Esophagus mucosa (tissue), 1 donor: ENCODE data around the gene MGMT. TPM values are rescaled to one million over a fixed set of nuclear protein-coding genes. Genes with fewer than 3 reads are reported as not detected.

ENCODE experiments used
- ATAC-seq: fragments of 200-7000 bp; cut with Tn5 transposase; one replicate; pipeline ENCODE4 v1.9.1; 2020
- total RNA-seq: library from RNA; stranded (reverse); gene quantifications from one replicate; pipeline ENCODE4 v1.2.4, GENCODE V29; 2023
- donor health status: DM: yes; HTN: yes; CAD: no.

Gene MGMT
- total RNA-seq, 1 donor from 2014 or later = 16.5 TPM

DNA sequence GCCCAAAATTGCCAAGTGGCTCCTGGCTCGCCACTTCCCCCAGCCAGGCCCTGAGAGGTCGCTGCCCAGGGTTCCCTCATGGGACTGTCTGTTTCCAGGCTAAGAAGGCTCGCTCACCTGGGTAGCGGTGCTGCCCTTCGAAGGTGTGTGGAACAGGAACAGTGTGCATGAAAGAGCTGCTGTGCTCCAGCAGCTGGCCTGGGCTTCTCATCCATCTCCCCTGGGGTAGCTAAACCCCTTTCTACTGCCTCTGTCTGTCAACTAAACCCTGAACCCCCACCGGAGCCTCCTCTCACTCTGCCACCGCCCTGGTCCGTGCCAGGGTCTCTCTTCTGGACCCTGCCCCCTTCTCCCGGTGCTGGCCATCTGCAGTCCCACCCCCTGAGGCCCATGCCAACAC is 344.2 kb downstream of the MGMT start:
- no peak for ATAC-seq

- ATAC-seq = no peak
Measured at GRCh38 chr10:129812398-129812797, 345.4 kb downstream of the MGMT start.

DNA sequence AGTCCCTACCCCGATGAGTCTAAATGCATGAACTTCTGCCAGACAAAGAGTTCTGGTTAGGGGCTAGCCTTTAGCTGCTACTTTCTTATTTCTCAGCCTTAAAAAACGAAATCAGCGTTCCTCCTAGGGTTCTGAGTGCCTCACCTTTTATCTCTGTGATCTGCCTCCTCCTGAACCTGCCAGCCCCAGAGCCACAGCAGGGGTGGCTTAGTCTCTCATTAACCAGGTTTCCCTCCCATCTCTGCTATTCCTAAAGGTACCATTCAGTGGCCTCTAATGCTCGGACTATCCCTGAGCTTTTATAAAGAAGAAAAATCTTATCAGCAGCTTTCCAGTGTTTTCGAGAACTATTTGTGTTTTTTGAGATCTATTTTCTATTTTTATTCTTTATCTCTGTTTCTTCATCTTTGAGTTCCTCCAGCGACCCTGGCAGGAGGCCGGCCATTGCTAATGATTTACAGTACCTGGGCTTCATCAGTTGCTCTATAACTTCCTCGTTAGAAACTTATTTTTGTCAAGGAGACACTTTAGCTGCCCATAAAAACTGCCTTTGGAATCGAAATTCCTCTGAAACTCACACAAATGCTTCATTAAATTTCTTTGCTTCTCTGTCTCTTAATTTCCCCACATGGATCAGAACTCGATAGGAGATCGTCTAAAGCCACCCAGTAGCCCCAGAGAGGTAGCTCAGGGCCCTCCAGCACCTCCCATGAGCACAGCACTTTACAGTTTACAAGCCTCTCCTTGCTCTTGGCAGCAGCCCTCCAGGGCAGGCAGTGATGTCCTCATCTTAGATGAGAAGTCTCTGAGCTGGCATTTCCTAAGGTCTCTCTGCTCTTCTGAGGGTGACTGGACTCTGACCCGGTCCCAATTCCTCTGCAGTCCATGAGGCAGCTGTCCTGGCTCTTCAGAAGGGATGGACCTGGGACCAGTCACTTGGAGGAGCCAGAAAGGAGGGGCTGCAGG is 347.9 kb downstream of the MGMT start:
- ATAC-seq = no peak

GRCh38 chr10:129815898-129816655 is 349.0 kb downstream of the MGMT start:
- no peak for ATAC-seq

- ATAC-seq = no peak
Measured at GRCh38 chr10:129816656-129817045, 349.6 kb downstream of the MGMT start.
